ENCODE measurements around the gene CPNE7.

DNA sequence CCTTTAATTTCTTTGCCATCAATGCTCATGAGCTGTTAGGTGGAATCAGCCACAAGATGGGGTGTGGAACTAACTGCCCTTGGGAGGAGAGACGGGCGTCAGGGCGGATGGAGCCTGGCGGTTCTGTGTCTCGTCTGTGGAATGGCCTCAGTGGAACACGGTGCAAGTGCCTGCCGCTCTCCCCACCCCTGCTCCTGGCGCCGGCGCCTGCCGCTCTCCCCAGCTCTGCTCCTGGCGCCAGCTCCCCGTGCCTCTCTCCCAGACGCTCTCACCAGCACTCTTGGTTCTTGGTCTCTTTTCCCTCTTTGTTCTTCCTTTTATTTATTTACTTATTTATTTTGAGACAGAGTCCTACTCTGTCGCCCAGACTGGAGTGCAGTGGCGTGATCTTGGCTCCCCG, 28.3 kb upstream of the CPNE7 start:
- TF ChIP-seq, protein P1, sequence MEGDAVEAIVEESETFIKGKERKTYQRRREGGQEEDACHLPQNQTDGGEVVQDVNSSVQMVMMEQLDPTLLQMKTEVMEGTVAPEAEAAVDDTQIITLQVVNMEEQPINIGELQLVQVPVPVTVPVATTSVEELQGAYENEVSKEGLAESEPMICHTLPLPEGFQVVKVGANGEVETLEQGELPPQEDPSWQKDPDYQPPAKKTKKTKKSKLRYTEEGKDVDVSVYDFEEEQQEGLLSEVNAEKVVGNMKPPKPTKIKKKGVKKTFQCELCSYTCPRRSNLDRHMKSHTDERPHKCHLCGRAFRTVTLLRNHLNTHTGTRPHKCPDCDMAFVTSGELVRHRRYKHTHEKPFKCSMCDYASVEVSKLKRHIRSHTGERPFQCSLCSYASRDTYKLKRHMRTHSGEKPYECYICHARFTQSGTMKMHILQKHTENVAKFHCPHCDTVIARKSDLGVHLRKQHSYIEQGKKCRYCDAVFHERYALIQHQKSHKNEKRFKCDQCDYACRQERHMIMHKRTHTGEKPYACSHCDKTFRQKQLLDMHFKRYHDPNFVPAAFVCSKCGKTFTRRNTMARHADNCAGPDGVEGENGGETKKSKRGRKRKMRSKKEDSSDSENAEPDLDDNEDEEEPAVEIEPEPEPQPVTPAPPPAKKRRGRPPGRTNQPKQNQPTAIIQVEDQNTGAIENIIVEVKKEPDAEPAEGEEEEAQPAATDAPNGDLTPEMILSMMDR (IDR thresholded peaks at IDR 0.05; ENCODE audit: poor library complexity) = no peak
- no peak for TF ChIP-seq EZH2 (IDR thresholded peaks at IDR 0.05; ENCODE audit: borderline replicate concordance)
- TF ChIP-seq EZH2phosphoT487 (IDR thresholded peaks at IDR 0.05; ENCODE audit: low read depth, severe bottlenecking, unreplicated experiment) = no peak
